HepG2 (cell line): Measurements from ENCODE around the gene NCBP2L.

Experiments
- ELK4 ChIP-seq: sonication (generic); formaldehyde crosslinking; IDR thresholded peaks from 2 replicates; pipeline ENCODE4 v1.9.0; 2021; ENCODE audit warnings: missing genetic modification reagents, borderline replicate concordance
- EZH2 ChIP-seq: conservative IDR thresholded peaks from 2 replicates; pipeline ENCODE4 v1.6.1; 2012; ENCODE audit warnings: mild to moderate bottlenecking, low read depth, low read length, moderate library complexity
- GABPA ChIP-seq, 2 experiments: IDR thresholded peaks; 2 replicates each; pipeline ENCODE4 v1.6.1; 2011 to 2016; ENCODE audit warnings: low read depth in 2 of 2, low read length in 1 of 2, missing biosample characterization in 1 of 2, missing genetic modification characterization in 1 of 2
- HNF4A ChIP-seq: sonication (generic); formaldehyde crosslinking; IDR thresholded peaks from 2 replicates; pipeline ENCODE4 v1.4.0; 2020; ENCODE audit warnings: missing genetic modification reagents
- ZNF382 ChIP-seq: sonication (generic); formaldehyde crosslinking; IDR thresholded peaks from 2 replicates; pipeline ENCODE4 v1.5.0; 2020; ENCODE audit warnings: missing genetic modification reagents, mild to moderate bottlenecking, borderline replicate concordance

- no peak for TF ChIP-seq ZNF382 (CRISPR knock-in tag)
- no peak for TF ChIP-seq GABPA (IDR thresholded peaks at IDR 0.05; ENCODE audit: low read depth, low read length)
- TF ChIP-seq GABPA (CRISPR knock-in tag; IDR thresholded peaks at IDR 0.05; ENCODE audit: low read depth), result no peak
- TF ChIP-seq HNF4A (CRISPR knock-in tag), result no peak
- no peak for TF ChIP-seq ELK4
- no peak for TF ChIP-seq EZH2
Measured at GRCh38 chrX:107766470-107767150, 10.9 kb upstream of the NCBP2L start.
